ENCODE data around the gene ZNF77. TPM values are rescaled to one million over a fixed set of nuclear protein-coding genes. Genes with fewer than 3 reads are reported as not detected.
"Not testable (repeated sequence)": the region's sequence is repeated elsewhere in the genome, so short reads cannot be mapped to it uniquely, and the experiment has no call there.

The ZNF77 gene
- polyA plus RNA-seq, 1 experiment = 3.6 TPM

DNA sequence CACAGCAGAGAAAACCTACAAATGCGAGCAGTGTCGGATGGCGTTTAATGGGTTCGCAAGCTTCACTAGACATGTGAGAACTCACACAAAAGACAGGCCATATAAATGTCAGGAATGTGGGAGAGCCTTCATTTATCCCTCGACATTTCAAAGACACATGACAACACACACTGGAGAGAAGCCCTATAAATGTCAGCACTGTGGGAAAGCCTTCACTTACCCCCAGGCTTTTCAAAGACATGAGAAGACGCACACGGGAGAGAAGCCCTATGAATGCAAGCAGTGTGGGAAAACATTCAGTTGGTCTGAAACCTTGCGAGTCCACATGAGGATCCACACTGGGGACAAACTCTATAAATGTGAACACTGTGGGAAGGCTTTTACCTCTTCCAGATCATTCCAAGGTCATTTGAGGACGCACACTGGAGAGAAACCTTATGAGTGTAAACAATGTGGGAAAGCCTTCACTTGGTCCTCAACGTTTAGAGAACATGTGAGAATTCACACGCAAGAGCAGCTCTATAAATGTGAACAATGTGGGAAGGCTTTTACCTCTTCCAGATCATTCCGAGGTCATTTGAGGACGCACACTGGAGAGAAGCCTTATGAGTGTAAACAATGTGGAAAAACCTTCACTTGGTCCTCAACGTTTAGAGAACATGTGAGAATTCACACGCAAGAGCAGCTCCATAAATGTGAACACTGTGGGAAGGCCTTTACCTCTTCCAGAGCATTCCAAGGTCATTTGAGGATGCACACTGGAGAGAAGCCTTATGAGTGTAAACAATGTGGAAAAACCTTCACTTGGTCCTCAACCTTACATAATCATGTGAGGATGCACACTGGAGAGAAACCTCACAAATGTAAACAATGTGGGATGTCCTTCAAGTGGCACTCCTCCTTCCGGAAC, 27.2 kb downstream of the ZNF77 start:
- ChIA-PET POLR2A (no interaction called here), CTCF (interaction anchor here (1.5 kb wide), 1 partner anchor 31 kb away, joined by 3 read pairs; no protein-coding TSS in a partner anchor)
- H3K27me3 ChIP-seq (ENCODE audit: control insufficient read depth, insufficient read depth, low read length) = no peaks in the 10 kb centered on the region
- peaks cover 32% of the 10 kb centered on the region for H3K9me3 ChIP-seq (ENCODE audit: control insufficient read depth, insufficient read depth, low read length)
- TF ChIP-seq, protein P1, sequence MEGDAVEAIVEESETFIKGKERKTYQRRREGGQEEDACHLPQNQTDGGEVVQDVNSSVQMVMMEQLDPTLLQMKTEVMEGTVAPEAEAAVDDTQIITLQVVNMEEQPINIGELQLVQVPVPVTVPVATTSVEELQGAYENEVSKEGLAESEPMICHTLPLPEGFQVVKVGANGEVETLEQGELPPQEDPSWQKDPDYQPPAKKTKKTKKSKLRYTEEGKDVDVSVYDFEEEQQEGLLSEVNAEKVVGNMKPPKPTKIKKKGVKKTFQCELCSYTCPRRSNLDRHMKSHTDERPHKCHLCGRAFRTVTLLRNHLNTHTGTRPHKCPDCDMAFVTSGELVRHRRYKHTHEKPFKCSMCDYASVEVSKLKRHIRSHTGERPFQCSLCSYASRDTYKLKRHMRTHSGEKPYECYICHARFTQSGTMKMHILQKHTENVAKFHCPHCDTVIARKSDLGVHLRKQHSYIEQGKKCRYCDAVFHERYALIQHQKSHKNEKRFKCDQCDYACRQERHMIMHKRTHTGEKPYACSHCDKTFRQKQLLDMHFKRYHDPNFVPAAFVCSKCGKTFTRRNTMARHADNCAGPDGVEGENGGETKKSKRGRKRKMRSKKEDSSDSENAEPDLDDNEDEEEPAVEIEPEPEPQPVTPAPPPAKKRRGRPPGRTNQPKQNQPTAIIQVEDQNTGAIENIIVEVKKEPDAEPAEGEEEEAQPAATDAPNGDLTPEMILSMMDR (IDR thresholded peaks at IDR 0.05; ENCODE audit: low read depth, low read length) = no peak
- DNase-seq (ENCODE audit: low read depth, low spot score) = no peak
- no peak overlapping the region for H3K27ac ChIP-seq (ENCODE audit: low read depth, low read length)
- H3K4me3 ChIP-seq (ENCODE audit: low read depth, low read length) = no peak overlapping the region

DNA sequence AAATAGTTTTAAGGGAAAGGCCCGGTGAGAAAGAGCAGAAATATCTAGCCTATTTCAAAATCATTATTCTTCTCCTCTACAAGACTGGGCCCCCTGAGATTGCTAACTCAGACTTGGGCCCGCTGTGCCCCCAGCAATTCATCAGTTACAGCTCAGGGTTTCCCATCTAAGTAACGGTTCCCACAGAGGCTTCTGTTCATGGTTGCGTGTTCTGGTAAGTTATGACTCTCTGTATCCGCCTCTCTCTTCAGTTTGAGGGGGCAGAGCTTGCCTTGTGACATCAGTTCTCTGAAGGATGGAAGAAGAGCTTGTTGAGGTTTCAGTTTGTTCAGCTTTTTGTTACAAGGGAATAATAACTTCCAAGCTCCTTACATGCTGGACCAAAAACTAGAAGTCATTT, 32.5 kb downstream of the ZNF77 start:
- Histone ChIP-seq H3K27me3 (ENCODE audit: control insufficient read depth, insufficient read depth, low read length) (no peaks in the 10 kb centered on the region), H3K27ac (ENCODE audit: low read depth, low read length) (no peak overlapping the region), H3K4me3 (ENCODE audit: low read depth, low read length) (no peak overlapping the region), H3K9me3 (ENCODE audit: control insufficient read depth, insufficient read depth, low read length) (peaks cover 29% of the 10 kb centered on the region)
- no peak for DNase-seq (ENCODE audit: low read depth, low spot score)
- ChIA-PET CTCF (no interaction called here), POLR2A (no interaction called here)
- TF ChIP-seq, protein P1 (IDR thresholded peaks at IDR 0.05; ENCODE audit: low read depth, low read length) = no peak

DNA sequence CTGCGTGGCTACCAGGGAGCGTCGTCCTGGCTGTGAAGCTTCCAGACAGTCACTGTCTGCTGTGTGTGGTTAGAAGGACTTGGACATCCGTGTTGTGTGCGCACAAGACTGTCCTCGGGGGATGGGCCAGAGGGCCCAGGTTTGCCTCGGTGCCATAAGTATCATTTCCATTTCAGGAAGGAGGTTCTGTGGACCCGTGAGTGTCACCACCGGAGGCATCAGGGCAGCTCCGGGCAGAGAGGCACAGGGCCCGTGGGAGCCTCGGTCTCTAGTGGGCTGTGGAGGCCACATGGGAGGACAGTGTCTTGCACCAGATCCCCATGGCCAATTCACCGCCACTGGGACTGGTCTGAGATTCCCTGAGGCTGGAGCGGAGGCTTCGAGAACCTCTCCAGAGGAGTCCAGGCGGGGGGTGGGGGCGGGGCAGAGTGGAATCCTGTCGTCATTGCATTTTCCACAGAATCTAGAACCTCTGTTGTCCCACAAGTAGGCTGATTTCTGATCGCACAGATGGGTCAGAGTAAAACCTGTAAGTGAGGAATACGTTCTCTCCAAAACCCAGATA, 38.1 kb downstream of the ZNF77 start:
- CTCF ChIA-PET = interaction anchor here (0.6 kb wide), 1 partner anchor 19 kb away, joined by 4 read pairs; no protein-coding TSS in a partner anchor
- POLR2A ChIA-PET = no interaction called here
- H3K9me3 ChIP-seq (ENCODE audit: control insufficient read depth, insufficient read depth, low read length) = peaks cover 18% of the 10 kb centered on the region; the same call in 1 of the 2 replicates

DNA sequence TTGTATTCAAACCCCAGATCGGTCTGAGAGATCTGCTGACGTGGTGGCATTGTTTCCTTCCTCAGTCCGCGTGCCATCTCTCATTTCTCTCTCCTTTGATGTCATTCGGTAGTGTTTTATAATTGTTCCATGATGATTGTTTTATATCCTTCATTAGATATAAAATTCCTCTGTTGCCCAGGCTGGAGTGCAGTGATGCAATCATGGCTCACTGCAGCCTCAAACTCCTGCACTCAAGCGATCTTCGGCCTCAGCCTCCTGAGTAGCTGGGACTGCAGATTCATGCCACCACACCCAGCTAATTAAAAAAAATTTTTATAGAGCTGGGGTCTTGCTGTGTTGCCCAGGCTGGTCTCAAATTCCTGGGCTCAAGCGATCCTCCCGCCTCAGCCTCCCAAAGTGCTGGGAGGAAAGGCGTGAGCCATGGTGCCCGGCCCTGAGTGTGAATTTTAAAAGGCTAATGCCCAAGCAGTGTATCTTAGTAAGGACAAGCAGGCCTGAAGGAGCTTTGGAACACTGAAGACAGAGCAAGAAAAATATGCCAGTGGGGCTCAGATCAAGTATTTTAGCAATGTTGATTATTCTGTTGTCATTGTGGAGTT, 38.8 kb downstream of the ZNF77 start:
- ChIA-PET POLR2A (interaction anchor here (0.6 kb wide), 1 partner anchor 56 kb away, joined by 5 read pairs; no protein-coding TSS in a partner anchor), CTCF (no interaction called here)
- Histone ChIP-seq H3K9me3 (ENCODE audit: control insufficient read depth, insufficient read depth, low read length) (peaks cover 14% of the 10 kb centered on the region; the same call in 1 of the 2 replicates), H3K27me3 (ENCODE audit: control insufficient read depth, insufficient read depth, low read length) (no peaks in the 10 kb centered on the region), H3K27ac (ENCODE audit: low read depth, low read length) (no peak overlapping the region), H3K4me3 (ENCODE audit: low read depth, low read length) (no peak overlapping the region)
- DNase-seq (ENCODE audit: low read depth, low spot score) = no peak
- TF ChIP-seq, protein P1 (IDR thresholded peaks at IDR 0.05; ENCODE audit: low read depth, low read length) = no peak

More for the DNA sequence above, 38.1 kb downstream of the ZNF77 start:
- Histone ChIP-seq H3K4me3 (ENCODE audit: low read depth, low read length) (no peak overlapping the region), H3K27me3 (ENCODE audit: control insufficient read depth, insufficient read depth, low read length) (no peaks in the 10 kb centered on the region), H3K27ac (ENCODE audit: low read depth, low read length) (no peak overlapping the region)
- no peak for DNase-seq (ENCODE audit: low read depth, low spot score)
- TF ChIP-seq, protein P1 (IDR thresholded peaks at IDR 0.05; ENCODE audit: low read depth, low read length) = no peak

DNA sequence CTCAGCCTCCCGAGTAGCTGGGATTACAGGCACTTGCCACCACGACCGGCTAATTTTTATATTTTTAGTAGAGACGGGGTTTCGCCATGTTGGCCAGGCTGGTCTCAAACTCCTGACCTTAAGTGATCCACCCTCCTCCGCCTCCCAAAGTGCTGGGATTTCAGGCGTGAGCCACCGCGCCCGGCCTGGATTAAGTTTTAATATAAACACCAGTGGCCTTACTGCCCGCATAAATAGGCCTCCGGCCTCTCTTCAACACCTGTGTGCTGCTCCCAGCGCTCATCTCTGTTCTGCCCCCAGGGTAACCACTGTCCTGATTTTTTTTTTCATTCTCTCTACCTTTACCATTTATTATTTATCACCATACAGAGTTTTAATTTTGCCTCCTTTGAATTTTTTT, 41.4 kb downstream of the ZNF77 start:
- H3K9me3 ChIP-seq (ENCODE audit: control insufficient read depth, insufficient read depth, low read length) = peaks cover 10% of the 10 kb centered on the region; the same call in 1 of the 2 replicates
- H3K27ac ChIP-seq (ENCODE audit: low read depth, low read length); CTCF ChIA-PET; POLR2A ChIA-PET; DNase-seq (ENCODE audit: low read depth, low spot score); H3K4me3 ChIP-seq (ENCODE audit: low read depth, low read length); H3K27me3 ChIP-seq (ENCODE audit: control insufficient read depth, insufficient read depth, low read length): not testable (repeated sequence)

All from AG04450 (cell line).